ENCODE results near the gene ZP3. TPM values are rescaled to one million over a fixed set of nuclear protein-coding genes. Genes with fewer than 3 reads are reported as not detected.
"Not testable (repeated sequence)": the region's sequence is repeated elsewhere in the genome, so short reads cannot be mapped to it uniquely, and the experiment has no call there.

ZP3 gene
- total and polyA plus RNA-seq, 12 donors = 0.77 to 5.7 (median 1.4) TPM; not detected in 6

DNA sequence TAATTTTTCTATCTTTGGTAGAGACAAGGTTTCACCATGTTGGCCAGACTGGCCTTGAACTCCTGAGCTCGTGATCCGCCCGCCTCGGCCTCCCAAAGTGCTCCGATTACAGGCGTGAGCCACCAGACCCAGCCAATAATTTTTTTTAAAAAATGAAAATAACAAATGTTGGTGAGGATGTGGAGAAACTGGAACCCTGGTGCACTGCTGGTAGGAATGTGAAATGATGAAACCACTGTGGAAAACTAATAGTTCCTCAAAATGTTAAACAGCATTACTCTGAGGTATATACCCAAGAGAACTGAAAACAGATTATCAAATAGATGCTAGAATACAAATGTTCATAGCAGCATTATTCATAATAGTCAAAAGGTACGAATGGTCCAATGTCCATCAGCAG, 42.9 kb upstream of the ZP3 start:
- no peak for DNase-seq

DNA sequence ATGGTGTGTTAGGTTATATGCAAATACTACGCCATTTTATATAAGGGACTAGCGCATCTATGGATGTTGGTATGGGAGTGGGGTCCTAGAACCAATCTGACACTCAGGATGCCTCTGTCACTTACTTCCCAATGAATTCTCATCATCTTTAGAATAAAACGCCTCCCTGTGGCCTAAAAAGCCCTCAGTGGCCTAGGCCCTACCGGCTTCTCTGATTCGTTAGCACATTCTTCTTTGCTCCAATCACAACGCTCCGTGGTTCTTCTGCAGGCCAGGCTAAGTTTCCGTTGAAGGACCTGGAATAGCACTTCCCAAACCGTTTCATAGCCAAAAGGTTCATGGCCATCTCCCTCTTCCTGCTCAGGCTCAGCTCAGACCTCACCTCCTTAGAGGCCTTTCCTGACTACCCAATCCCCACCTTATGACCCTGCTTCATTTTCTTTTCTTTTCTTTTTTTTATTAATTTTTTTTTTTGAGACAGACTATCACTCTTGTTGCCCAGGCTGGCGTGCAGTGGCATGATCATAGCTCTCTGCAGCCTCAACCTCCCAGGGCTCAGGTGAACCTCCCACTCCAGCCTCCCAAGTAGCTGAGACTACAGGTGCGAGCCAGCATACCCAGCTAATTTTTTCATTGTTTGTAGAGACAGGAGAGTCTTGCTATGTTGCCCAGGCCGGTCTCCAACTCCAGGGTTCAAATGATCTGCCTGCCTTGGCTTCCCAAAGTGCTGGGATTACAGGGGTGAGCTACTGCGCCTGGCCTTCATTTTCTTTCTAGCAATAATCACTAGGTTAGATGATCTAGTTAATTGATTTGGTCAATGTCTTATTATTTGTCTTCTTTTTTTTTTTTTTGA, 41.4 kb upstream of the ZP3 start:
- Histone ChIP-seq H3K4me1 (peaks cover 11 to 30% (median 20%) of the 10 kb centered on the region in 9 donors), H3K4me3 (no peak overlapping the region), H3K36me3 (no peaks in the 10 kb centered on the region), H3K27ac (peak overlapping the region in 2 of 10 donors; percentile 17 to 48), H3K27me3 (no peaks in the 10 kb centered on the region), H3K9me3 (no peaks in the 10 kb centered on the region)
- no peak for ATAC-seq
- 63 to 65% methylated on average over 13 of the region's 13 CpGs for WGBS, 2 donors
- TF ChIP-seq, protein P1, sequence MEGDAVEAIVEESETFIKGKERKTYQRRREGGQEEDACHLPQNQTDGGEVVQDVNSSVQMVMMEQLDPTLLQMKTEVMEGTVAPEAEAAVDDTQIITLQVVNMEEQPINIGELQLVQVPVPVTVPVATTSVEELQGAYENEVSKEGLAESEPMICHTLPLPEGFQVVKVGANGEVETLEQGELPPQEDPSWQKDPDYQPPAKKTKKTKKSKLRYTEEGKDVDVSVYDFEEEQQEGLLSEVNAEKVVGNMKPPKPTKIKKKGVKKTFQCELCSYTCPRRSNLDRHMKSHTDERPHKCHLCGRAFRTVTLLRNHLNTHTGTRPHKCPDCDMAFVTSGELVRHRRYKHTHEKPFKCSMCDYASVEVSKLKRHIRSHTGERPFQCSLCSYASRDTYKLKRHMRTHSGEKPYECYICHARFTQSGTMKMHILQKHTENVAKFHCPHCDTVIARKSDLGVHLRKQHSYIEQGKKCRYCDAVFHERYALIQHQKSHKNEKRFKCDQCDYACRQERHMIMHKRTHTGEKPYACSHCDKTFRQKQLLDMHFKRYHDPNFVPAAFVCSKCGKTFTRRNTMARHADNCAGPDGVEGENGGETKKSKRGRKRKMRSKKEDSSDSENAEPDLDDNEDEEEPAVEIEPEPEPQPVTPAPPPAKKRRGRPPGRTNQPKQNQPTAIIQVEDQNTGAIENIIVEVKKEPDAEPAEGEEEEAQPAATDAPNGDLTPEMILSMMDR (IDR thresholded peaks at IDR 0.05) = peak in 4 of 9 donors; percentile 10 to 23 (median 12)
- intact Hi-C loops (cut with DNase I) = no loop called here
- DNase-seq = no peak

More for the DNA sequence above, 42.9 kb upstream of the ZP3 start:
- Histone ChIP-seq H3K27ac (peak overlapping the region in 1 of 10 donors; percentile 99), H3K27me3 (no peaks in the 10 kb centered on the region), H3K4me3 (no peak overlapping the region), H3K4me1 (peaks cover 11 to 45% (median 32%) of the 10 kb centered on the region in 9 donors), H3K36me3 (no peaks in the 10 kb centered on the region), H3K9me3 (no peaks in the 10 kb centered on the region)
- 94 to 96% methylated on average over 7 of the region's 7 CpGs for WGBS, 2 donors
- TF ChIP-seq, protein P1 (IDR thresholded peaks at IDR 0.05) = no peak
- no peak for ATAC-seq
- intact Hi-C loops (cut with DNase I) = no loop called here

DNA sequence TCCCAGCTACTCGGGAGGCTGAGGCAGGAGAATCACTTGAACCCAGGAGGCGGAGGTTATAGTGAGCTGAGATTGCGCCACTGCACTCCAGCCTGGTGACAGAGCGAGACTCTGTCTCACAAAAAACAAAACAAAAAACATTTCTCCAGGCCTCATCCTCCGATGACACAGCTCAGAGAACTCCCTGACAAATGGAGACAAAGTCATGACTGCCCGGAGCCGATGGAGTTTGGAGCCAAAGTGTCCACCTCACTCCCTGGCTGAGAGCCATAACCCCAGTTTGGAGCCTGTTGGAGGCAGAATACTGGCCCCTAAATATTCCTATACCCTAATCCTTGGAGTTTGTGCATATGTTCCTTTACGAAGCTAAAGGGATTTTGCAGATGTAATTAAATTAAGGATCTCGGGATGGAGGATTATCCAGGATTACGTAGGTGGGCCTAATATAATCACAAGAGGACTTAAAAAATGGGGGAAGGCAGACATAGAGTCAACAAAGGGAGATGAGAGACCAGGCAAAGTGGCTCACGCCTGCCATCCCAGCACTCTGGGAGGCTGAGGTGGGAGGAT, 38.0 kb upstream of the ZP3 start:
- intact Hi-C loops (cut with DNase I) = no loop called here
- Histone ChIP-seq H3K4me3 (no peak overlapping the region), H3K9me3 (no peaks in the 10 kb centered on the region), H3K27me3 (no peaks in the 10 kb centered on the region), H3K36me3 (no peaks in the 10 kb centered on the region), H3K27ac (no peak overlapping the region), H3K4me1 (peaks cover 0 to 18% (median 3%) of the 10 kb centered on the region in 9 donors)
- DNase-seq = no peak
- no peak for ATAC-seq
- 84 to 85% methylated on average over 11 of the region's 11 CpGs for WGBS, 2 donors
- TF ChIP-seq, protein P1 (IDR thresholded peaks at IDR 0.05) = no peak

DNA sequence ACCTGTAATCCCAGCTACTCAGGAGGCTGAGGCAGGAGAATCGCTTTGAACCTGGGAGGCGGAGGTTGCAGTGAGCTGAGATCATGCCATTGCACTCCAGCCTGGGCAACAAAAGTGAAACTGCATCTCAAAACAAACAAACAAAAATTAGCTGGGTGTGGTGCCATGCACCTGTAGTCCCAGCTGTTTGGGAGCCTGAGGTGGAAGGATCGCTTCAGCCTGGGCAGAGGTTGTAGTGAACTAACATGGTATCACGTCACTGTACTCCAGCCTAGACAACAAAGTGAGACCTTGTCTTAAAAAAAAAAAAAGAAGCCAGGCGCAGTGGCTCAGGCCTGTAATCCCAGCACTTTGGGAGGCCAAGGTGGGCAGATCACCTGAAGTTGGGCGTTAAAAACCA, 37.0 kb upstream of the ZP3 start:
- 95 to 97% methylated on average over 6 of the region's 6 CpGs for WGBS, 2 donors
- not testable (repeated sequence) for H3K27ac ChIP-seq

More for the DNA sequence above, 37.0 kb upstream of the ZP3 start:
- DNase-seq; H3K9me3 ChIP-seq; intact Hi-C loops (cut with DNase I); ATAC-seq; H3K36me3 ChIP-seq; H3K4me3 ChIP-seq; H3K27me3 ChIP-seq: not testable (repeated sequence)
- H3K4me1 ChIP-seq = peaks cover 0 to 23% (median 7%) of the 10 kb centered on the region in 9 donors
